ENCODE results near the gene ECM1.
A peak's percentile ranks its signal among the peaks of the same experiment; 100 is the strongest.

- TF ChIP-seq CREB1 (CRISPR knock-in tag; IDR thresholded peaks at IDR 0.05; ENCODE audit: low read depth) (peak; percentile 36; the same call in 1 of the 2 replicates), JUNB (IDR thresholded peaks at IDR 0.05; ENCODE audit: unreplicated experiment) (no peak), CTCF (conservative IDR thresholded peaks at IDR 0.05; ENCODE audit: low read depth in 2 of 2) (no peak), EZH2phosphoT487 (IDR thresholded peaks at IDR 0.05; ENCODE audit: unreplicated experiment) (no peak)
- TF ChIP-seq, protein P1, sequence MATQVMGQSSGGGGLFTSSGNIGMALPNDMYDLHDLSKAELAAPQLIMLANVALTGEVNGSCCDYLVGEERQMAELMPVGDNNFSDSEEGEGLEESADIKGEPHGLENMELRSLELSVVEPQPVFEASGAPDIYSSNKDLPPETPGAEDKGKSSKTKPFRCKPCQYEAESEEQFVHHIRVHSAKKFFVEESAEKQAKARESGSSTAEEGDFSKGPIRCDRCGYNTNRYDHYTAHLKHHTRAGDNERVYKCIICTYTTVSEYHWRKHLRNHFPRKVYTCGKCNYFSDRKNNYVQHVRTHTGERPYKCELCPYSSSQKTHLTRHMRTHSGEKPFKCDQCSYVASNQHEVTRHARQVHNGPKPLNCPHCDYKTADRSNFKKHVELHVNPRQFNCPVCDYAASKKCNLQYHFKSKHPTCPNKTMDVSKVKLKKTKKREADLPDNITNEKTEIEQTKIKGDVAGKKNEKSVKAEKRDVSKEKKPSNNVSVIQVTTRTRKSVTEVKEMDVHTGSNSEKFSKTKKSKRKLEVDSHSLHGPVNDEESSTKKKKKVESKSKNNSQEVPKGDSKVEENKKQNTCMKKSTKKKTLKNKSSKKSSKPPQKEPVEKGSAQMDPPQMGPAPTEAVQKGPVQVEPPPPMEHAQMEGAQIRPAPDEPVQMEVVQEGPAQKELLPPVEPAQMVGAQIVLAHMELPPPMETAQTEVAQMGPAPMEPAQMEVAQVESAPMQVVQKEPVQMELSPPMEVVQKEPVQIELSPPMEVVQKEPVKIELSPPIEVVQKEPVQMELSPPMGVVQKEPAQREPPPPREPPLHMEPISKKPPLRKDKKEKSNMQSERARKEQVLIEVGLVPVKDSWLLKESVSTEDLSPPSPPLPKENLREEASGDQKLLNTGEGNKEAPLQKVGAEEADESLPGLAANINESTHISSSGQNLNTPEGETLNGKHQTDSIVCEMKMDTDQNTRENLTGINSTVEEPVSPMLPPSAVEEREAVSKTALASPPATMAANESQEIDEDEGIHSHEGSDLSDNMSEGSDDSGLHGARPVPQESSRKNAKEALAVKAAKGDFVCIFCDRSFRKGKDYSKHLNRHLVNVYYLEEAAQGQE (IDR thresholded peaks at IDR 0.05; ENCODE audit: unreplicated experiment), result no peak
These were observed 7.6 kb downstream of the ECM1 start, which contains the start of gene FALEC for GRCh38 chr1:150515328-150516049.
